HEK293 (cell line): Measurements from ENCODE around the gene FADS6.

ENCODE experiments used
- CTCF ChIA-PET: fragments of 350-600 bp; formaldehyde crosslinking; extraction: SDS; loops from one replicate; lab custom pipeline; 2021; ENCODE audit warnings: antibody characterized with exemption; lab: Yijun Ruan, JAX
- POLR2A ChIA-PET: fragments of 300-600 bp; formaldehyde crosslinking; extraction: SDS; loops from one replicate; lab custom pipeline; 2020; ENCODE audit warnings: antibody characterized with exemption, inconsistent platforms; lab: Yijun Ruan, JAX
- H3K27ac ChIP-seq: fragments of 200-500 bp; sonication (Bioruptor generic); 2 replicates; pipeline ENCODE4 v1.5.1; 2014; ENCODE audit warnings: low read depth, low read length, control low read depth, inconsistent platforms; ENCODE audit errors: extremely low read depth
- H3K36me3 ChIP-seq, 2 experiments: fragments of 200-500 bp in 1 of 2; sonication (Bioruptor generic) in 1 of 2; 1 replicate in 1 of 2; 2 replicates in 1 of 2; pipeline ENCODE4 v1.5.1; 2014 to 2017; ENCODE audit warnings: inconsistent platforms in 2 of 2, low read length in 2 of 2; ENCODE audit not compliant: control insufficient read depth in 2 of 2, insufficient read depth in 1 of 2
- H3K4me1 ChIP-seq: fragments of 200-500 bp; sonication (Bioruptor generic); 2 replicates; pipeline ENCODE4 v1.5.1; 2014; ENCODE audit warnings: mild to moderate bottlenecking, low read length, inconsistent platforms; ENCODE audit not compliant: control insufficient read depth, insufficient read depth
- H3K4me3 ChIP-seq: 2 replicates; pipeline ENCODE4 v1.5.1; 2011; ENCODE audit warnings: low read depth, mild to moderate bottlenecking, control low read depth, low read length, moderate library complexity
- H3K9me3 ChIP-seq: fragments of 200-500 bp; sonication (Bioruptor generic); 2 replicates; pipeline ENCODE4 v1.5.1; 2014; ENCODE audit warnings: low read depth, low read length, inconsistent platforms; ENCODE audit not compliant: control insufficient read depth, insufficient read depth
- KLF9 ChIP-seq: fragments of 450-650 bp; formaldehyde crosslinking; IDR thresholded peaks from 2 replicates; pipeline ENCODE4 v1.5.1; 2016; ENCODE audit warnings: missing biosample characterization, missing genetic modification characterization, low read depth
- MEIS1 ChIP-seq: sonication (generic); formaldehyde crosslinking; IDR thresholded peaks from 2 replicates; pipeline ENCODE4 v1.8.1; 2022; ENCODE audit warnings: missing genetic modification reagents, mild to moderate bottlenecking, borderline replicate concordance
- SP3 ChIP-seq: fragments of 450-650 bp; formaldehyde crosslinking; IDR thresholded peaks from 2 replicates; pipeline ENCODE4 v1.5.1; 2016; ENCODE audit warnings: missing biosample characterization, missing genetic modification characterization
- ZBTB8A ChIP-seq: fragments of 450-650 bp; formaldehyde crosslinking; IDR thresholded peaks from 2 replicates; pipeline ENCODE4 v1.5.1; 2016; ENCODE audit warnings: missing biosample characterization, missing genetic modification characterization
- ZFHX2 ChIP-seq: fragments of 450-650 bp; formaldehyde crosslinking; conservative IDR thresholded peaks from 2 replicates; pipeline ENCODE4 v1.5.1; 2016; ENCODE audit warnings: missing biosample characterization, missing genetic modification characterization
- ZFP69B ChIP-seq: fragments of 450-650 bp; formaldehyde crosslinking; IDR thresholded peaks from 2 replicates; pipeline ENCODE4 v1.5.1; 2016; ENCODE audit warnings: missing biosample characterization, missing genetic modification characterization
- ZIC2 ChIP-seq: fragments of 450-650 bp; formaldehyde crosslinking; IDR thresholded peaks from 2 replicates; pipeline ENCODE4 v1.5.1; 2016; ENCODE audit warnings: missing biosample characterization, missing genetic modification characterization
- ZNF184 ChIP-seq: fragments of 450-650 bp; IDR thresholded peaks from 2 replicates; pipeline ENCODE4 v1.5.1; 2018; ENCODE audit warnings: missing biosample characterization, mild to moderate bottlenecking, missing genetic modification characterization
- ZNF19 ChIP-seq: fragments of 450-650 bp; formaldehyde crosslinking; IDR thresholded peaks from 2 replicates; pipeline ENCODE4; 2016; ENCODE audit warnings: missing biosample characterization, missing genetic modification characterization, low read depth
- ZNF302 ChIP-seq: fragments of 450-650 bp; formaldehyde crosslinking; IDR thresholded peaks from 2 replicates; pipeline ENCODE4 v1.5.1; 2016; ENCODE audit warnings: missing biosample characterization, missing genetic modification characterization, low read depth
- ZNF354C ChIP-seq: fragments of 450-650 bp; formaldehyde crosslinking; IDR thresholded peaks from 2 replicates; pipeline ENCODE4 v1.5.1; 2016; ENCODE audit warnings: missing biosample characterization, missing genetic modification characterization, low read depth, borderline replicate concordance
- ZNF391 ChIP-seq: fragments of 450-650 bp; formaldehyde crosslinking; IDR thresholded peaks from 2 replicates; pipeline ENCODE4 v1.5.1; 2016; ENCODE audit warnings: low read depth, missing biosample characterization, missing genetic modification characterization, borderline replicate concordance
- ZNF530 ChIP-seq: fragments of 450-650 bp; formaldehyde crosslinking; IDR thresholded peaks from 2 replicates; pipeline ENCODE4 v1.5.1; 2016; ENCODE audit warnings: low read depth, missing biosample characterization, missing genetic modification characterization
- ZNF555 ChIP-seq: fragments of 450-650 bp; formaldehyde crosslinking; conservative IDR thresholded peaks from 2 replicates; pipeline ENCODE4 v1.5.1; 2017; ENCODE audit warnings: missing biosample characterization, mild to moderate bottlenecking, missing genetic modification characterization, inconsistent platforms
- ZNF600 ChIP-seq: fragments of 450-650 bp; formaldehyde crosslinking; IDR thresholded peaks from 2 replicates; pipeline ENCODE4 v1.5.1; 2016; ENCODE audit warnings: missing biosample characterization, missing genetic modification characterization
- ZNF624 ChIP-seq: fragments of 450-650 bp; formaldehyde crosslinking; IDR thresholded peaks from 2 replicates; pipeline ENCODE4 v1.5.1; 2017; ENCODE audit warnings: missing biosample characterization, missing genetic modification characterization
- ZNF664 ChIP-seq: fragments of 450-650 bp; formaldehyde crosslinking; IDR thresholded peaks from 2 replicates; pipeline ENCODE4 v1.5.1; 2016; ENCODE audit warnings: missing biosample characterization, missing genetic modification characterization
- ZNF747 ChIP-seq: fragments of 450-650 bp; formaldehyde crosslinking; IDR thresholded peaks from 2 replicates; pipeline ENCODE4 v1.5.1; 2016; ENCODE audit warnings: missing biosample characterization, missing genetic modification characterization
- ZNF768 ChIP-seq: fragments of 450-650 bp; formaldehyde crosslinking; IDR thresholded peaks from 2 replicates; pipeline ENCODE4 v1.5.1; 2018; ENCODE audit warnings: missing biosample characterization, mild to moderate bottlenecking, missing genetic modification characterization
- TF ChIP-seq, protein P1 (sequence below): fragments of 450-650 bp; formaldehyde crosslinking; optimal IDR thresholded peaks from 2 replicates; pipeline ENCODE3; 2016; ENCODE audit warnings: missing biosample characterization, mild to moderate bottlenecking, missing genetic modification characterization
- TF ChIP-seq, protein P2 (sequence below): fragments of 450-650 bp; formaldehyde crosslinking; IDR thresholded peaks from 2 replicates; pipeline ENCODE4 v1.5.1; 2016; ENCODE audit warnings: missing biosample characterization, missing genetic modification characterization
- TF ChIP-seq, protein P3 (sequence below): fragments of 450-650 bp; formaldehyde crosslinking; conservative IDR thresholded peaks from 2 replicates; pipeline ENCODE4 v1.5.1; 2016; ENCODE audit warnings: low read depth, missing biosample characterization, missing genetic modification characterization
- TF ChIP-seq, protein P4 (sequence below): fragments of 450-650 bp; formaldehyde crosslinking; IDR thresholded peaks from 2 replicates; pipeline ENCODE4 v1.5.1; 2017; ENCODE audit warnings: missing biosample characterization, missing genetic modification characterization
- TF ChIP-seq, protein P5 (sequence below): fragments of 450-650 bp; formaldehyde crosslinking; IDR thresholded peaks from 2 replicates; pipeline ENCODE4 v1.5.1; 2016; ENCODE audit warnings: missing biosample characterization, missing genetic modification characterization
- TF ChIP-seq, protein P6 (sequence below): fragments of 450-650 bp; formaldehyde crosslinking; IDR thresholded peaks from 2 replicates; pipeline ENCODE4 v1.5.1; 2016; ENCODE audit warnings: missing biosample characterization, missing genetic modification characterization

FADS6 gene

DNA sequence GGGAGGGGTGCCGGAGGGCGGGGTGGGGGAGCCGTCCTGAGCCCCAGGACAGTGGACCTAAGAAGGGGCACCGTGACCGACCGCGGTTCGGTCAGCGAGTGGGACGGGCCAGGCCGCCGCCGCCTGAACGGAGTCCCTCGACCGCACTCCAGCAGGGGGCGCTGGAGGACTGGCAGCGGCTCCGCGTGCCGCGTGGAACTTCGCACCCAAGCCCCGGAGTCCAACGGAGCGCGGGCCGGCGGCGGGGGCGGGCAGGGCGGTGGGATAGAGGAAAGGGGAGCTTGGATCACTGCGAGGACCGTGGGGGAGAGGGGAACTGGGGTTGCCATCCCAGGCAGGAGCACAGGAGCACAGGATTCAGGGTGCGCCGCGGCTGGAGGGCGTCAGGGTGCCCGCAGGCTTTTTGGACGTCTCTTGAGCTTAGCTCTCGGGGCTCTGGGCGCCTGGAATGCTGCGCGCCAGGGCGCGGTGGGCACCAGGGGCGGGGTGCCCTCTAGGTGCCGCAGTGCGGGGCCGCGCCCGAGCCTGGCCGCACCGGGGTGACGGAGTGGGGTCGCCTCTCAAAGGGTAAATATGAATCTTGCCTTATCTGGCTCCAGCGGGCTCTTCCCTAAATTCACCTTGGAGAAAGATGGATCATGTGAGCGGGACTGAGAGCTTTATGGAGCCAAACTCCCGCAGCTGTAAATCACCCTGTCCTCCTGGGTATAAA is 30.3 kb upstream of the FADS6 start:
- peaks cover 0 to 5% of the 10 kb centered on the region in 2 experiments; a peak in 1 of 3 replicates for H3K36me3 ChIP-seq
- POLR2A ChIA-PET = interaction anchor here (0.5 to 2.5 kb wide), 4 partner anchors 34 to 148 kb away, joined by 3 to 8 read pairs (median 4); partner anchors contain the start of genes FDXR and NAT9
- no peaks in the 10 kb centered on the region for H3K4me1 ChIP-seq
- no peaks in the 10 kb centered on the region for H3K9me3 ChIP-seq
- H3K27ac ChIP-seq = no peak overlapping the region
- peak overlapping the region; percentile 37 for H3K4me3 ChIP-seq
- CTCF ChIA-PET = interaction anchor here (0.6 to 6.3 kb wide), 24 partner anchors 9 to 278 kb away, joined by 3 to 69 read pairs (median 3); no protein-coding TSS in a partner anchor
- TF ChIP-seq, protein P1, sequence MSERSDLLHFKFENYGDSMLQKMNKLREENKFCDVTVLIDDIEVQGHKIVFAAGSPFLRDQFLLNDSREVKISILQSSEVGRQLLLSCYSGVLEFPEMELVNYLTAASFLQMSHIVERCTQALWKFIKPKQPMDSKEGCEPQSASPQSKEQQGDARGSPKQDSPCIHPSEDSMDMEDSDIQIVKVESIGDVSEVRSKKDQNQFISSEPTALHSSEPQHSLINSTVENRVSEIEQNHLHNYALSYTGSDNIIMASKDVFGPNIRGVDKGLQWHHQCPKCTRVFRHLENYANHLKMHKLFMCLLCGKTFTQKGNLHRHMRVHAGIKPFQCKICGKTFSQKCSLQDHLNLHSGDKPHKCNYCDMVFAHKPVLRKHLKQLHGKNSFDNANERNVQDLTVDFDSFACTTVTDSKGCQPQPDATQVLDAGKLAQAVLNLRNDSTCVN (tag by site-specific recombination) = peak; percentile 58
- TF ChIP-seq, protein P2, sequence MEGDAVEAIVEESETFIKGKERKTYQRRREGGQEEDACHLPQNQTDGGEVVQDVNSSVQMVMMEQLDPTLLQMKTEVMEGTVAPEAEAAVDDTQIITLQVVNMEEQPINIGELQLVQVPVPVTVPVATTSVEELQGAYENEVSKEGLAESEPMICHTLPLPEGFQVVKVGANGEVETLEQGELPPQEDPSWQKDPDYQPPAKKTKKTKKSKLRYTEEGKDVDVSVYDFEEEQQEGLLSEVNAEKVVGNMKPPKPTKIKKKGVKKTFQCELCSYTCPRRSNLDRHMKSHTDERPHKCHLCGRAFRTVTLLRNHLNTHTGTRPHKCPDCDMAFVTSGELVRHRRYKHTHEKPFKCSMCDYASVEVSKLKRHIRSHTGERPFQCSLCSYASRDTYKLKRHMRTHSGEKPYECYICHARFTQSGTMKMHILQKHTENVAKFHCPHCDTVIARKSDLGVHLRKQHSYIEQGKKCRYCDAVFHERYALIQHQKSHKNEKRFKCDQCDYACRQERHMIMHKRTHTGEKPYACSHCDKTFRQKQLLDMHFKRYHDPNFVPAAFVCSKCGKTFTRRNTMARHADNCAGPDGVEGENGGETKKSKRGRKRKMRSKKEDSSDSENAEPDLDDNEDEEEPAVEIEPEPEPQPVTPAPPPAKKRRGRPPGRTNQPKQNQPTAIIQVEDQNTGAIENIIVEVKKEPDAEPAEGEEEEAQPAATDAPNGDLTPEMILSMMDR = peak; percentile 90
- TF ChIP-seq, protein P3, sequence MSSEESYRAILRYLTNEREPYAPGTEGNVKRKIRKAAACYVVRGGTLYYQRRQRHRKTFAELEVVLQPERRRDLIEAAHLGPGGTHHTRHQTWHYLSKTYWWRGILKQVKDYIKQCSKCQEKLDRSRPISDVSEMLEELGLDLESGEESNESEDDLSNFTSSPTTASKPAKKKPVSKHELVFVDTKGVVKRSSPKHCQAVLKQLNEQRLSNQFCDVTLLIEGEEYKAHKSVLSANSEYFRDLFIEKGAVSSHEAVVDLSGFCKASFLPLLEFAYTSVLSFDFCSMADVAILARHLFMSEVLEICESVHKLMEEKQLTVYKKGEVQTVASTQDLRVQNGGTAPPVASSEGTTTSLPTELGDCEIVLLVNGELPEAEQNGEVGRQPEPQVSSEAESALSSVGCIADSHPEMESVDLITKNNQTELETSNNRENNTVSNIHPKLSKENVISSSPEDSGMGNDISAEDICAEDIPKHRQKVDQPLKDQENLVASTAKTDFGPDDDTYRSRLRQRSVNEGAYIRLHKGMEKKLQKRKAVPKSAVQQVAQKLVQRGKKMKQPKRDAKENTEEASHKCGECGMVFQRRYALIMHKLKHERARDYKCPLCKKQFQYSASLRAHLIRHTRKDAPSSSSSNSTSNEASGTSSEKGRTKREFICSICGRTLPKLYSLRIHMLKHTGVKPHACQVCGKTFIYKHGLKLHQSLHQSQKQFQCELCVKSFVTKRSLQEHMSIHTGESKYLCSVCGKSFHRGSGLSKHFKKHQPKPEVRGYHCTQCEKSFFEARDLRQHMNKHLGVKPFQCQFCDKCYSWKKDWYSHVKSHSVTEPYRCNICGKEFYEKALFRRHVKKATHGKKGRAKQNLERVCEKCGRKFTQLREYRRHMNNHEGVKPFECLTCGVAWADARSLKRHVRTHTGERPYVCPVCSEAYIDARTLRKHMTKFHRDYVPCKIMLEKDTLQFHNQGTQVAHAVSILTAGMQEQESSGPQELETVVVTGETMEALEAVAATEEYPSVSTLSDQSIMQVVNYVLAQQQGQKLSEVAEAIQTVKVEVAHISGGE = 0 out of 2 replicates have a peak, but pooled peaks have one; percentile 5
- TF ChIP-seq ZNF302 (no peak), ZNF624 (tag by site-specific recombination) (no peak), ZNF354C (tag by site-specific recombination) (no peak), SP3 (tag by site-specific recombination) (no peak), ZNF391 (no peak), ZFP69B (0 out of 2 replicates have a peak, but pooled peaks have one; percentile 51), KLF9 (tag by site-specific recombination) (peak; percentile 7; the same call in 1 of the 2 replicates), ZNF184 (tag by site-specific recombination) (no peak), ZNF555 (tag by site-specific recombination) (no peak), ZIC2 (tag by site-specific recombination) (no peak), ZFHX2 (tag by site-specific recombination) (peak; percentile 40; the same call in 1 of the 2 replicates), ZNF600 (tag by site-specific recombination) (no peak), ZNF530 (tag by site-specific recombination) (no peak), MEIS1 (no peak), ZNF747 (tag by site-specific recombination) (no peak), ZNF768 (no peak), ZNF664 (tag by site-specific recombination) (no peak), ZNF19 (no peak), ZBTB8A (tag by site-specific recombination) (peak; percentile 59)
- TF ChIP-seq, protein P4, sequence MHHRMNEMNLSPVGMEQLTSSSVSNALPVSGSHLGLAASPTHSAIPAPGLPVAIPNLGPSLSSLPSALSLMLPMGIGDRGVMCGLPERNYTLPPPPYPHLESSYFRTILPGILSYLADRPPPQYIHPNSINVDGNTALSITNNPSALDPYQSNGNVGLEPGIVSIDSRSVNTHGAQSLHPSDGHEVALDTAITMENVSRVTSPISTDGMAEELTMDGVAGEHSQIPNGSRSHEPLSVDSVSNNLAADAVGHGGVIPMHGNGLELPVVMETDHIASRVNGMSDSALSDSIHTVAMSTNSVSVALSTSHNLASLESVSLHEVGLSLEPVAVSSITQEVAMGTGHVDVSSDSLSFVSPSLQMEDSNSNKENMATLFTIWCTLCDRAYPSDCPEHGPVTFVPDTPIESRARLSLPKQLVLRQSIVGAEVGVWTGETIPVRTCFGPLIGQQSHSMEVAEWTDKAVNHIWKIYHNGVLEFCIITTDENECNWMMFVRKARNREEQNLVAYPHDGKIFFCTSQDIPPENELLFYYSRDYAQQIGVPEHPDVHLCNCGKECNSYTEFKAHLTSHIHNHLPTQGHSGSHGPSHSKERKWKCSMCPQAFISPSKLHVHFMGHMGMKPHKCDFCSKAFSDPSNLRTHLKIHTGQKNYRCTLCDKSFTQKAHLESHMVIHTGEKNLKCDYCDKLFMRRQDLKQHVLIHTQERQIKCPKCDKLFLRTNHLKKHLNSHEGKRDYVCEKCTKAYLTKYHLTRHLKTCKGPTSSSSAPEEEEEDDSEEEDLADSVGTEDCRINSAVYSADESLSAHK (tag by site-specific recombination) = no peak
- TF ChIP-seq, protein P5, sequence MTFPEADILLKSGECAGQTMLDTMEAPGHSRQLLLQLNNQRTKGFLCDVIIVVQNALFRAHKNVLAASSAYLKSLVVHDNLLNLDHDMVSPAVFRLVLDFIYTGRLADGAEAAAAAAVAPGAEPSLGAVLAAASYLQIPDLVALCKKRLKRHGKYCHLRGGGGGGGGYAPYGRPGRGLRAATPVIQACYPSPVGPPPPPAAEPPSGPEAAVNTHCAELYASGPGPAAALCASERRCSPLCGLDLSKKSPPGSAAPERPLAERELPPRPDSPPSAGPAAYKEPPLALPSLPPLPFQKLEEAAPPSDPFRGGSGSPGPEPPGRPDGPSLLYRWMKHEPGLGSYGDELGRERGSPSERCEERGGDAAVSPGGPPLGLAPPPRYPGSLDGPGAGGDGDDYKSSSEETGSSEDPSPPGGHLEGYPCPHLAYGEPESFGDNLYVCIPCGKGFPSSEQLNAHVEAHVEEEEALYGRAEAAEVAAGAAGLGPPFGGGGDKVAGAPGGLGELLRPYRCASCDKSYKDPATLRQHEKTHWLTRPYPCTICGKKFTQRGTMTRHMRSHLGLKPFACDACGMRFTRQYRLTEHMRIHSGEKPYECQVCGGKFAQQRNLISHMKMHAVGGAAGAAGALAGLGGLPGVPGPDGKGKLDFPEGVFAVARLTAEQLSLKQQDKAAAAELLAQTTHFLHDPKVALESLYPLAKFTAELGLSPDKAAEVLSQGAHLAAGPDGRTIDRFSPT (tag by site-specific recombination) = 0 out of 2 replicates have a peak, but pooled peaks have one; percentile 22
- TF ChIP-seq, protein P6, sequence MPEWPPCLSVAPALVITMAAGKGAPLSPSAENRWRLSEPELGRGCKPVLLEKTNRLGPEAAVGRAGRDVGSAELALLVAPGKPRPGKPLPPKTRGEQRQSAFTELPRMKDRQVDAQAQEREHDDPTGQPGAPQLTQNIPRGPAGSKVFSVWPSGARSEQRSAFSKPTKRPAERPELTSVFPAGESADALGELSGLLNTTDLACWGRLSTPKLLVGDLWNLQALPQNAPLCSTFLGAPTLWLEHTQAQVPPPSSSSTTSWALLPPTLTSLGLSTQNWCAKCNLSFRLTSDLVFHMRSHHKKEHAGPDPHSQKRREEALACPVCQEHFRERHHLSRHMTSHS (tag by site-specific recombination) = no peak
